NCI-H460 (cell line): ENCODE measurements around the gene TECTA. TPM values are rescaled to one million over a fixed set of nuclear protein-coding genes. Genes with fewer than 3 reads are reported as not detected.
"Not testable (repeated sequence)": the region's sequence is repeated elsewhere in the genome, so short reads cannot be mapped to it uniquely, and the experiment has no call there.

Experiments used
- DNase-seq: peaks from one replicate; pipeline ENCODE4 v3.0.0-alpha.2; 2016; ENCODE audit warnings: low read depth; ENCODE audit errors: extremely low read depth
- total RNA-seq: library from RNA; depleted of rRNA; stranded (reverse); fragments of >200 nt; shearing (Covaris generic); gene quantifications from 2 replicates; pipeline ENCODE4 v1.2.3, GENCODE V29; 2014

The TECTA gene
- total RNA-seq, 1 experiment from 2014 or later, result not detected

DNA sequence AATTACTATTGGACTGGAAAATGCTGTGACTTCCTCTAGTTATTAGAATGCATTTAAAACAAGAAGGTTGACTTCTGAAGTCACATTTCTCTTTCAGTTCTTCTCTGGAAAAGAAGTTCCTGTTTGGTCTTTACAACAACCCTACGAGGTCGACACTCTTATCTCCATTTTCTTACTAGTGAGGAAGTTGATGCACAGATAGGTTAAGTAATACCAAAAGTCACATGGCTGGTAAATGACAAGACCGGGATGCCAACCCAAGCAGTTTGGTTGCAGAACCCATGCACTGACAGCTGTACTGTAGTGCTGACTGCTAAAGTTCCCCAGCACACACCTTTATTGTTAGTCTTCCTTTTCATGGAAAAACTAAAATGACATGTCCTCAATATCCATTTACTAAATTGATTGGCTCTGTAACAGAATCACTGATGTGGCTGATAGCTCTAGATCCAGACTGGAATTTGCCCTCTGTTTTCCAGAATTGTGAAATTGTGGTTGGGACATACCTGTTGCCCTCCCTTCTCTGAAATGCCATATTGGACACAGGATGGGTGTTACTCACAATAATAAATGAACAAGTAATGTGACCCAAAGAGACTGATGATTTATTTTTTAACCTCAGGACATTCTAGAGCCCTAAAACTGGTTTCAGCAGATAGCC lies 9.4 kb upstream of the TECTA start:
- DNase-seq, result no peak

GRCh38 chr11:121095561-121095960 lies 5.5 kb upstream of the TECTA start:
- DNase-seq, result no peak

- DNase-seq, result no peak
These were observed 1.7 kb upstream of the TECTA start for GRCh38 chr11:121099364-121099763.

- DNase-seq, result no peak
These were observed 1.2 kb upstream of the TECTA start for GRCh38 chr11:121099885-121100284.

- no peak for DNase-seq
These were observed 3.3 kb downstream of the TECTA start for GRCh38 chr11:121104312-121104762.

- no peak for DNase-seq
These were observed 4.0 kb downstream of the TECTA start for GRCh38 chr11:121105063-121105480.

DNA sequence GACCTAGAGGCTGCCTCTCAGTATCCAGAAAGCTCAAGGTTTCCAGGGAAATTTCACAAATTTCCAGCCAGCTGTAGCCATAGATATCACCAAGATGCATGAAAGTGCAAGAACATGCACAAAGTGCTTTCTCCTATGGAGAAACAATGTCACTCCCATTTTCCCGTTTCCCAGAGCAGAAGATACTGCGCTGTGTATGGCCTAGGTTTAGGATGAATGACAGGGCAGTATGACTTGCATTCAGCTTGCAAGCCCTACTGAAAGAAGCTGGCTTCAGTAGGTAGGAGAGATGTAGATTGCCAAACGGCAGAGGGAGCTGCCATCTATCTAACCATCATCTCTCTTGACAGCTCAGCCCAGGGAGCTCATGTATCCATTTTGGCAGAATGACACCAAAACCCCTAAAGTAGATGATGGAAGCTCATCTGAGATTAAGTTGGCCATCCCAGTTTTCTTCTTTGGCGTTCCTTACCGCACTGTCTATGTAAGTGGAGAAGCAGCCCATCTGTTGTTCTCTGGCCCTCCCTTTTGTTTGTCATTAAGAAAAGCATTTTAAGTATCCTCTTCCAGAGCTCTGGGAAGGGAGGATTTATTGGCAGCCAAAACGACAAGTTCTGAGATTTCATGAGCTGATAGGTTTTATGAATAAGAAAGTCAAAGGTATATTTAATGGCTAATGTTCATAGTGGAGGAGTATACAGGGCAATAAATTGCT lies 4.6 kb downstream of the TECTA start:
- no peak for DNase-seq

GRCh38 chr11:121106812-121107211 lies 5.8 kb downstream of the TECTA start:
- DNase-seq, result no peak

DNA sequence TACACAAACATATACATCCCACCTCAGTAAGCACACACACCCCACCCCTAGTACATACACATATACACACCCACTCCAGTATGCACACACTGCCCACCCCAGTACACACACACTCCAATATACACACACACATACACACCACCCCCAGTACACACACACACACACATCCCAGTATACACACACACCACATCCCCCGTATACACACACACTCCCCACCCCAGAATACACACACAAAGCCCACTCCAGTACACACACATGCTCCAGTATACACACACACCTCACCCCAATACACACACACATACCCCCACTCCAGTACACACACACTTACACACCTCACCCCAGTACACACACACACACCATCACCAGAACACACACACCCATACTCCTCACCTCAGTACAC lies 7.4 kb downstream of the TECTA start:
- no peak for DNase-seq

DNA sequence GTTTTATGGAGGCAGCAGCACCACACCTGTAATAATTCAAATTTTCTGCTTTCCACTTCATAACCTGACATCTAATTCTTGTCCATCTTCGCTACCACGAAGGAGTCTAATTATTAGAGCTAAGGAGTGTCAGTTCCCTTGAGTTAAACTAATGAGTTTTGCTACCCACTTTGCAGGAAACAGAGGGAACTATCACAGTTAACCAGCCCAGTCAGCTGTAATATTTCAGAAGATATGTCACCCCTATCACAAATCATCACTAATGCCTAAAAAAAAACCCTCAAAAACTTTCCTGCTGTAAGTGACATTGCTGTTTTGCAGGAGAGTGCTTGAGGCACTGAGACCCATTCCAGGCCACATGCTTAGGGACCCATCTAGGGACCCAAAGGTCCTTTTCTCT lies 8.4 kb downstream of the TECTA start:
- DNase-seq, result no peak

GRCh38 chr11:121109916-121110586 lies 9.0 kb downstream of the TECTA start:
- no peak for DNase-seq

DNA sequence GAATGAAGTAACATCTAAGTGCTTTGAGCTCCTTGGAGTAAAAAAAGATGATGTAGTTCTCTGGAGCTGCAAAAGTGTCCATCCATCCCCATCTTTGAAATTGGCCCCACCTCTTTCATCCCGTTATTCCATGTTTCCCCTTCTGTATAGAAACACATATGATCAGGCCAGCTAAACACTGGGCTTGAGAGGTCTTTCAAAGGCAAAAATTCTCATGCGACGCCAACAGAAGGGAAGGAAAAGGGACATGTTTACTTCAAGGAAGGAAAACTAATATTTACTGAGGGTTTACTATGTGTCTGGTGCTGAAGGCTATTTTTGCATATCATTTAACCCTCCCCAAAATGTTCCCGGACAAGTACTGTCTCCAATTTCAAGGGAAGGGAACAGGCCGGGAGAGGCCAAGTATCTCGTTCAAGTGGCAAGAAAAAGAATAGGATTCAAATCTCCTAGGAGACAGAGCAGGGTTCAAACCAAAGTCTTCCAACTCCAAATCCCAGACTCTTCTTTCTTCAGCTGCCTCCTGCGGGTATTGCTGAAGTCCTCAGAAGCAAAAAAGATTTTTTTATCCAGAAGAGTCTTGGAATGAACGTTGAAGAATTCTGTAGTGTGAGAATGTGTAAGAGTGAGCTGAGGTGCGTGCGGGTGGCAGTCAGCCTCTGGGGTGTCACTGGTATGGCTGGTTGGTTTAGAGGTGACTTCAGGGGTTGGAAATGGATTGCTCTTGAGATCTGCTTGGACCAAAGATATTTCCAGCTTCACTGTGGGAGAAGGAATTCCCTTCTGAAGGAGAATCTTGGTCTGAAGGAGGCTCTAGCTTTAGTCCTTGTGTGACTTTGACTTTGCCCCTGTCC lies 10.1 kb downstream of the TECTA start:
- no peak for DNase-seq

GRCh38 chr11:121112498-121113455 lies 11.7 kb downstream of the TECTA start:
- peak; percentile 28 for DNase-seq

DNA sequence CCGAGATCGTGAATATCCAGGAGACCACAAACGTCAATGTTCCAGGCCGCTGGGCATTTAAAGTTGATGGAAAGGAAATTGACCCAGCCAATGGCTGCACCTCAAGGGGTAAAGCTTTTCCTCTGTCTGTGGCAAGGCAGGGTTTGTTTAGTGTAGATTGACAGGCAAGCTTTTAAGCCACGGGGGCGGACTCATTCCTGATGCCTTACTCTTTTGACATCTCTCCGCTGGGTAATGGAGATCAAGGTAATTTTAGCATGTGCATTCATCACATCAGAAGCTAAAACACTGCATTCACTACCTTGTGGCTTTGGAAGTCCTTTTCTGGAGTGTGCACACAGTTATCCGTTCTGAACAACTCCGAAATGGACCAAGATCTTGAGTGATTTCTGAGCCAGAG lies 12.6 kb downstream of the TECTA start:
- DNase-seq, result no peak

DNA sequence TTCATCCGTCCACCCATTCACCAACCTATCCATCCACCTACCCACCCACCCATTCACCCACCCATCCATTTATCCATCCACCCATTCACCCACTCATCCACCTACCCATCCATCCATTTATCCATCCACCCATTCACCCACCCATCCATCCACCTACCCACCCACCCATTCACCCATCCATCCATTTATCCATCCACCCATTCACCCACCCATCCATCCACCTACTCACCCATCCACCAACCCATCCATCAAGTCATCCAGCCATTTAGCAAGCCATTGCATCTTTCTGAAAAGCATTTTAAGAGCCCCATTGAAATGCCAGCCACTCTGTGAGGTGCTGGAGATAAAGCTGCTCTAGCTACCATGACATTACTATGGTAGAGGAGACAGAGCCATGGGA lies 14.0 kb downstream of the TECTA start:
- DNase-seq, result not testable (repeated sequence)

GRCh38 chr11:121117788-121118187 lies 16.7 kb downstream of the TECTA start:
- no peak for DNase-seq

DNA sequence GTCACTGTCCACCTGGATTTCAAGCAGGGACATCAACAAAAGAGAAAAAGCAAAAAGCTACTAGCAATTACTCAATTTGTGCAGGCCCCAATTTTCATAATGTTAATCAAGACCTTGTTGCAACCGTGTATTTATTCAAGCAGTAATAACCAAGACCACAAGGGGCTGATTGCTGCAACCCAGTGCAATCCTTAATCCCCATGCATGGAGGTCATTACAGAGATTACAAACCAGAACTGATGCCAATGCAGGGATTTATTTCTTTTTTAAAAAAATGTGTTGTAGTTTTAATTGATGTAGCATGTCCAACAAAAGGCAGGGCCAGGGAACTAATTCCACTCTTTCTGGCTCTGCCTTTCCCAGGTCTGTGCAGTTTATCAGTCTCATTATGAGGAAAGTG lies 18.4 kb downstream of the TECTA start:
- DNase-seq, result no peak

DNA sequence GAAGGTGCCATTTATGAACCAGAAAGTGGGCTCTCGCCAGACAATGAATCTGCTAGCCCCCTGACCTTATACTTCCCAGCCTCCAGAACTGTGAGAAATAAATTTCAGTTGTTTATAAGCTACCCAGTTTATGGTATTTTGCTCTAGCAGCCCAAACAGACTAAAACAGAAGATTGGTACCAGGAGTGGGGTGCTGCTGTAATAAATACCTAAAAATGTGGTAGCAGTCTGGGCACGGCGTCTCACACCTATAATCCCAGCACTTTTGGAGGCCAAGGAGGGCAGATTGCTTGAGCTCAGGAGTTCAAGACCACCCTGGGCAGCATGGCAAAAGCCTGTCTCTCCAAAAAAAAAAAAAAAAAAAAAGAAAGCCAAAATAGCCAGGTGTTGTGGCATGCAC lies 21.3 kb downstream of the TECTA start:
- DNase-seq, result no peak

DNA sequence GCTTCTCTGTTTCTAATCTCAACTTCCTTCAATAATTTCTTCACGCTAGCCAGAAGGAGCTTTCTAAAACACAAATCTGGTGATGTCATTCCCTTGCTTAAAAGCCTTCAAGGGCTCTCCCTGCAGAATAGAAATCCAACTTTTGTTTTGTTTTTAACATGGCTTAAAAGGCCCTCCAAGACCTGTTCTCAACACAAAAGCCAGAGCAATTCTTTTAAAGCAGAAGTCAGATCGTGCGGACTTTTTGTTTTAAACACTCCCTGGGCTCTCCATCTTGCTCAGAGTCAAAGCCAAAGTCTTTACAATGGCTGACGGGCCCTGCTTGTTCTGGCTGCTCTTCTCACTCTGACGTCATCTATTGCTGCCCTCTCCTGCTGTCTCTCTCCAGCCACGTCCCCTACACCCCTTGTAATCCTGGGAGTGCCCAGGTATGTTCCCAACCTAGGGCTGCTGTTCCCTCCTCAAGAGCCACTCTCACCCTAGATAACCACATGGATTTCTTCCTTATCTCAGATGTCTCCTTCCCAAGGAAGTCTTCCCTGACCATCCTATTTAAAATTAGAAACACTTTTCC lies 22.5 kb downstream of the TECTA start:
- no peak for DNase-seq
